Measurements from ENCODE around the gene UFC1. TPM values are rescaled to one million over a fixed set of nuclear protein-coding genes. Genes with fewer than 3 reads are reported as not detected.

The UFC1 gene
- total RNA-seq, 1 donor from 2014 or later = 76.4 TPM

DNA sequence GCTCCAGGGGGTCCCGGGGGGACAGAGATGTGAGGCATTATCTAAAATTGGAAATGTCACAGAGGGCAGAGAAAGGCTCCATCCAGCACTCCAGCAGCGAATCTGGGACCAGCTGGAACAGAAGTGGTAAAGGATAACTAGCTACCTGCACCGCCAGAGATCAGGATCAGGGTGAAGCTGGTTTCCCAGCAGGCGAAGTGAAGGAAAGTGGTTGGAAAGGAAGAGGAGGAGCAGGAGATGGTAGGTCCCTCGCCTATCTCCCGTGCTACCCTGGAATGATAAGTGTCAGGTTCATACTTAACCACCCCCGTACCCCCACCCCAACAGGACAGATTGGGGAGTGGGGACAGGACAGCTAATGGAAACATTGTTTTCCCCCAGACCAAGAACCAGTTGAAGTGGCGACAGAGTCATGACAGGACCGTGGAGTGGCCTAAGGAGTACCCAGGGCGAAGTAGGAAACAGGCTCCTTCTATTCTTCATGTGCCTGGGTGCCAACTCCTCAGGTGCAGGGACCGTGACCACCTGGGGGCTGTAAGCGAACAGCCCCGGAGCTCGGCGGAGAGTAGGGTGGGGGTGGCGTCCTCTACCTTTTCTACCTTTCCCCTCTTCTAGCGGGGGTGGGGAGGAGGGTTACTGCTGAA lies 22.8 kb downstream of the UFC1 start:
- Histone ChIP-seq H3K4me3 (peak overlapping the region; percentile 85), H3K9me3 (replicated peaks) (no peaks in the 10 kb centered on the region), H3K4me1 (peaks cover 47% of the 10 kb centered on the region), H3K27ac (replicated peaks) (peak overlapping the region; percentile 91), H3K27me3 (ENCODE audit: low read depth) (no peaks in the 10 kb centered on the region), H3K36me3 (peaks cover 41% of the 10 kb centered on the region)
- DNase-seq = no peak
- intact Hi-C loops (cut with micrococcal nuclease) = no loop called here
- TF ChIP-seq, protein P1, sequence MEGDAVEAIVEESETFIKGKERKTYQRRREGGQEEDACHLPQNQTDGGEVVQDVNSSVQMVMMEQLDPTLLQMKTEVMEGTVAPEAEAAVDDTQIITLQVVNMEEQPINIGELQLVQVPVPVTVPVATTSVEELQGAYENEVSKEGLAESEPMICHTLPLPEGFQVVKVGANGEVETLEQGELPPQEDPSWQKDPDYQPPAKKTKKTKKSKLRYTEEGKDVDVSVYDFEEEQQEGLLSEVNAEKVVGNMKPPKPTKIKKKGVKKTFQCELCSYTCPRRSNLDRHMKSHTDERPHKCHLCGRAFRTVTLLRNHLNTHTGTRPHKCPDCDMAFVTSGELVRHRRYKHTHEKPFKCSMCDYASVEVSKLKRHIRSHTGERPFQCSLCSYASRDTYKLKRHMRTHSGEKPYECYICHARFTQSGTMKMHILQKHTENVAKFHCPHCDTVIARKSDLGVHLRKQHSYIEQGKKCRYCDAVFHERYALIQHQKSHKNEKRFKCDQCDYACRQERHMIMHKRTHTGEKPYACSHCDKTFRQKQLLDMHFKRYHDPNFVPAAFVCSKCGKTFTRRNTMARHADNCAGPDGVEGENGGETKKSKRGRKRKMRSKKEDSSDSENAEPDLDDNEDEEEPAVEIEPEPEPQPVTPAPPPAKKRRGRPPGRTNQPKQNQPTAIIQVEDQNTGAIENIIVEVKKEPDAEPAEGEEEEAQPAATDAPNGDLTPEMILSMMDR (IDR thresholded peaks at IDR 0.05; ENCODE audit: borderline replicate concordance) = no peak

DNA sequence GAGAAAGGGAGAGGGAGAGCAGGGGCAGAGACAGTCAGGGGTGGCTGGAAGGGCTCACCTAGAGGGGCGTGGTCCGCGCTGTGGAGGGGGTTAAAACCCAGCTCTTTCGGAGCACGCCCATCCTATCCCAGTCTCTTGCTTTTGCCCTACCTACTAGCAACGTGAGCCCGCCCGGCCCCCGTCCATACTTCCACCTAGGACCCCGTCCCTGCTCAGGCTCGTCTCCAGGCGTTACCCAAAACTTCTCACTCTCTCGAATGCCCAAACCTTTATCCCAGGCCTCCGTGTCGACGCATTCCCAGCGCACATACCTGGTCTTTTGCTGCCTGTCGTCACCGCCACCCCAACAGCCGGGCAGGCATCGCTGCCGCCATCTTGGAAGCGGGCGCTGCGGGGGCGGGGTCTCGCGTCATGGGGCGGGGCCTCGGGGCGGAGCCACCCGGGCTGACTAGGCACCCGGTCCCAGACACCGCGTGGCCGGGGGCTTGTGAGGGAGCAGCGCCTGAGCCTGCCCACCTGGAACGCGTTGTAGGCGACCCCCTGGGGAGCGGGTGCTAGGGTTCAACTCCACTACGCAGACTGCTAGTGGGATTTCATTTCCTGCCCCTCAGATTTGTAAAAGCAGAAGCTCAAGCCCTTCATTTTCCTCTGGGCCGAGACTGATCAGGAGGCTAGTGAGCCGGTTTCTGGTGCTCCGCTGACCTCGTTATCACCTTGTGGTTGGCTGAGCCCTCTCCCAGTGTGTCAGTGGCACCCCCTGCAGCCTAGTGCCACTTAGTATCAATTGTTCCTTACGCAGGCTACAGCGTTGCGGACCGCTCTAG lies 23.5 kb downstream of the UFC1 start, which contains the start of gene B4GALT3:
Gene B4GALT3, minus strand, starts transcription at position 396 of the 824 bp plus-strand sequence. CDS start 1,447 bp downstream, outside the sequence.
- no peaks in the 10 kb centered on the region for H3K9me3 ChIP-seq (replicated peaks)
- peak within 1 kb of the TSS; percentile 85 for H3K4me3 ChIP-seq
- H3K36me3 ChIP-seq = peaks cover 34% of the 10 kb centered on the region
- peak within 1 kb of the TSS; percentile 91 for H3K27ac ChIP-seq (replicated peaks)
- peak; percentile 92 for DNase-seq
- no peaks in the 10 kb centered on the region for H3K27me3 ChIP-seq (ENCODE audit: low read depth)
- intact Hi-C loops (cut with micrococcal nuclease) = no loop called here
- TF ChIP-seq, protein P1 (IDR thresholded peaks at IDR 0.05; ENCODE audit: borderline replicate concordance) = peak; percentile 28
- peaks cover 47% of the 10 kb centered on the region for H3K4me1 ChIP-seq

DNA sequence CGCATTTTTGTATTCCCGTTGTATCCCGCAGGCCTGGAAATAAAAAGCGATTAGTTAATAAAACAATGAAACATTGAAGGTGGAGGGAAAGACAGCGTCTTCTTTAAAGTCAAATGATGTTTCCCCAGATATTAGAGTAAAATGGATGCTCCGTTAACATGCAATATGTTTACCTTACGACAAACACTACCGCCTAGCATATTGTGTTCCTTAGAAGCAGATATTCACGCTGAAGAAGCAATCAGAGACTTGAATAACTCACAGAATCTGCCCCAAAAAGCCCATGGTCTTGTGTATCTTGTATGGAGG lies 24.1 kb downstream of the UFC1 start:
- no peaks in the 10 kb centered on the region for H3K27me3 ChIP-seq (ENCODE audit: low read depth)
- H3K27ac ChIP-seq (replicated peaks) = peak overlapping the region; percentile 91
- H3K9me3 ChIP-seq (replicated peaks) = no peaks in the 10 kb centered on the region
- intact Hi-C loops (cut with micrococcal nuclease) = no loop called here
- H3K4me3 ChIP-seq = peak overlapping the region; percentile 85
- TF ChIP-seq, protein P1 (IDR thresholded peaks at IDR 0.05; ENCODE audit: borderline replicate concordance) = no peak
- no peak for DNase-seq
- peaks cover 44% of the 10 kb centered on the region for H3K4me1 ChIP-seq
- peaks cover 28% of the 10 kb centered on the region for H3K36me3 ChIP-seq

DNA sequence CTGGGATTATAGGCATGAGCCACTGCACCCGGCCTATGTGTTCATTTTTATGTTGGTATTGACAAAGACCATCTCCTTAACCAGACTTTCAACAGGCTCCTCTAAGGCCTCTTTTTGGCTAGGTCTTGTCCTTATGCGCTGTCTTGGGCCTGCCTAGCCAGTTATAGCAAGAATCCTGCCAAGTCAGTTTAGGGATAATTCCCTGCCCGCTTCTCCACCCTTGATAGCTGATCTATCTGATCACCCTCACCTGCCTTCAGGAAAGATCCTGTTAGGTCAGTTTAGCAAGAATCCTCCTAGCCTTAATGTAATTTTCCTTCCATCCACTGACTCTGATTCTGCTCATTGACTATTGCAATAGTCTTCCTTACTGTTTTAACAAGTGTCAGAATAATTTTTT lies 25.9 kb downstream of the UFC1 start:
- Histone ChIP-seq H3K4me3 (no peak overlapping the region), H3K36me3 (peaks cover 10% of the 10 kb centered on the region), H3K27me3 (ENCODE audit: low read depth) (no peaks in the 10 kb centered on the region), H3K4me1 (peaks cover 44% of the 10 kb centered on the region), H3K27ac (replicated peaks) (no peak overlapping the region), H3K9me3 (replicated peaks) (no peaks in the 10 kb centered on the region)
- TF ChIP-seq, protein P1 (IDR thresholded peaks at IDR 0.05; ENCODE audit: borderline replicate concordance) = no peak
- intact Hi-C loops (cut with micrococcal nuclease) = no loop called here
- no peak for DNase-seq

DNA sequence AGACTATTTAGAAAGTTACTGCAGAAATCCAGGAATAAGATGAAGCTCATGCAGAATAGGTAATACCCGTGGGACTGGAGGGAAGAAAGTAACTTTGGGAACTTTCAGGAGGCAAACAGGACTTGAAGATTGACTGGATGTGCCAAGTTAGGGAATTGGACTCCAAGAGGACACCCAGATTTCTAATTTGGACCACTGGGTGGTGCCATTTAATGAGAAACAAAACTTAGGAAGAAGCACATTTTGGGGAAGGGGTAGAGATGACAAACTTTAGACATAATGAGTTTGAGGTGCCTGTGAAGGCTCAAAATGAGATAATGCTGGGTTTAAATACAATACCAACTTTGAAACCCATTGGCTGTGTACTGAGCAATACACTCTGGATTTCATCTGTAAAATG lies 26.9 kb downstream of the UFC1 start:
- peaks cover 53% of the 10 kb centered on the region for H3K4me1 ChIP-seq
- no peak overlapping the region for H3K27ac ChIP-seq (replicated peaks)
- H3K27me3 ChIP-seq (ENCODE audit: low read depth) = no peaks in the 10 kb centered on the region
- H3K36me3 ChIP-seq = peaks cover 3% of the 10 kb centered on the region
- intact Hi-C loops (cut with micrococcal nuclease) = no loop called here
- no peak overlapping the region for H3K4me3 ChIP-seq
- H3K9me3 ChIP-seq (replicated peaks) = no peaks in the 10 kb centered on the region
- DNase-seq = no peak
- TF ChIP-seq, protein P1 (IDR thresholded peaks at IDR 0.05; ENCODE audit: borderline replicate concordance) = peak; percentile 41

Measured in left ventricle myocardium inferior (tissue), 1 donor.